ENCODE results near the gene ADAMTS9.
A peak's percentile ranks its signal among the peaks of the same experiment; 100 is the strongest.

ADAMTS9 gene

DNA sequence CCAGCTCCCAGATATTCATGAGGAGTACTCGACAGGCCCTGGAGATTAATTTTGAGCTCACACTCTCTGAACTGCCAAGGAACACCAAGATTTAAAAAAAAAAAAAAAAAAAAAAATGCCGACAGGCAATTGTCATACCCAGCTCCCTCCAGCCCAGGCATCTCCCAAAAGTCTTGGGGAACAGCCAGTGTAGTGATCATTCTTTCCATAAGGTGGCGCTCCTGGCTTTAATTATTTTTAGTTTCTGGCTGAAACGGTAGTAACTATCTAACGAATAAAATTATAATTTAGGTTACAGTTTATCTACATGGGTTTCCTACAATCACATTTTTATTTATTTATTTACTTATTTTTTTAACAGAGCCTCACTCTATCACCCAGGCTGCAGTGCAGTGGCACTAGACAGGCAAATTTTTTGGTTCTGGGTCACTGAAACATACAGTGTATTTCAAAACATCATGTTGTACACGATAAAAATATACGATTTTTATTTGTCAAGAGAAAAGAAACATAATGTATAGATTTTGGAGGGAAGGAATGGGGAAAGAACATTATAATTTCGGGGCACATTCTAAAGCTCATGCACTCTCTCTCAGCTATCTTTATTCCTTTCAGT, 157.3 kb downstream of the ADAMTS9 start:
- DNase-seq, result peak; percentile 73

DNA sequence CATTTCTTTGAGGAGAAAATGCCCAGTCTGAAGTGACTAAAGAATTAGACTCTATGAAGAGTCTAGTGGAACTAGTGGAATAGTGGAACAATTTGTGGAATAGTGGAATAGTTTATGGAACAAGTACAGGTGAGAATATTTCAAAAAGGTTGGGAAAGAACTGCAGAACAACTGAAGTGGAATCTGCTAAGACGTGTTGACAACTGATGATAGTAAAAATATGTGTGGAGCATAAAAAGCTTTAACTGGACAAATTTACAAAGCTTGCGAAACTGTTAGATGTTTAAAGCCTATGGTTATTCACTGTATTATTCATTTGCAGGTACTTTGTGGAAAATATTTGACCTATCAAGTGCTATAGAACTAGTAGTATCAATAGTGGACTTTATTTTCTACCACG, 164.5 kb downstream of the ADAMTS9 start:
- no peak for DNase-seq

DNA sequence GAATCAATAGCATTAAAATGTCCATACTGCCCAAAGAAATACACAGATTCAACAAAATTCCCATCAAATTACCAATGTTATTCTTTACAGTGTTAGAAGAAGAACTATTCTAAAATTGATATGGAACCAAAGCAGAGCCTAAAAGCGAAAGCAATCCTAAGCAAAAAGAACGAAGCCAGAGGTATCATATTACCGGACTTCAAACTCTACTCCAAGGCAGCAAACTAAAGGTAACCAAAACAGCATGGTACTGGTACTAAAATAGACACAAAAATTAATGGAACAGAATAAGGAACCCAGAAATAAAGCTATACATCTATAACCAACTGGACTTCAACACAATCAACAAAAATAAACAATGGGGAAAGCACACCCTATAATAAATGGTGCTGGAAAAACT, 167.5 kb downstream of the ADAMTS9 start:
- DNase-seq, result no peak

DNA sequence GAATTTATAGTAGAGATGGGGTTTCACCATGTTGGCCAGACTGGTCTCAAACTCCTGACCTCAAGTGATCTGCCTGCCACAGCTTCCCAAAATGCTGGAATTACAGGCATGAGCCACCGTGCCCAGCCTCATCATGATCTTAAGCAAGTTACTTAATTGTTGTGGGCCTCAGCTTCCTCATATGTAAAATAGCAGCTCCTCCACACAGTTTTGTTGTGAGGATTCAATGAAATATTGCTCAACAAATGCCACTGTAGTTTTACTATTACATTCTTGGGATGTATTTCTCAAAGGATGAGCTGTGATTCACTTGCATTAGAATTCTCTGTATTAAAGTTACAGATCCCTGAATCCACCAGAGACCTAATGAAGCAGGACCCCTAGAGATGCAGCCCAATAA, 168.8 kb downstream of the ADAMTS9 start:
- DNase-seq, result no peak

DNA sequence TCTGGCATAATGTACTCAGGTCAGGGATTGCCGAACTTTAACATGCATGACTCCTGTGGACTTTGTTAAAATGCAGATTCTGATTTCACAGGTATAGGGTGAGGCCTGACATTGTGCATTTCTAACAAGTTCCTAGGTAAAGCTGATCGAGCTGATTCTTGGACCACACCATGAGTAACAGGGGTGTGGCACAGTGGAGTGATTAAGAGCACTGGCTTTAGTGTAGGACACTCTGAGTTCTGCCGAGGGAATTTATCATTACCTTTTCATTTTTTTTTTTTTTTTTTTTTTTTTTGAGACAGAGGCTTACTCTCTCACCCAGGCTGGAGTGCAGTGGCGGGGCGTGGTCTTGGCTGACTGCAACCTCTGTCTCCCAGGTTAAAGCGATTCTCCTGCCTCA, 169.3 kb downstream of the ADAMTS9 start:
- no peak for DNase-seq

DNA sequence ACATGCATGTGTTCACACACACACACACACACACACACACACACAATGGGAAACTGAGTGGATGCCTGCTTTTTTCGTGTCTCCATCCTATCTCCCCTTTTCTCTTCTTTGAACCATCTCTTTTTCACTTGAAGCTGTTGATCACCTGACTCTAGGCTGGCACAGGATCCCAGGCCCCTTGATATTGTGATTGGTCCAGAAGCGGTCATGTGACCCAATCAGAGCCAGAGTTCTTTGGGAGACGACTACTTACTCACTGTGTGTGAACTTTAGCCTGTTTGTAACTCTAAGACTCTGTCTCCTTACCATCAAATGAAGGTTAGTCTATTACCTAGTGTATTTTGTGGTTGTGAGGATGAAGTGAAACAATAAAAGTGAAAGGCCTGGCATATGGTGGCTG, 172.9 kb downstream of the ADAMTS9 start:
- DNase-seq, result no peak

DNA sequence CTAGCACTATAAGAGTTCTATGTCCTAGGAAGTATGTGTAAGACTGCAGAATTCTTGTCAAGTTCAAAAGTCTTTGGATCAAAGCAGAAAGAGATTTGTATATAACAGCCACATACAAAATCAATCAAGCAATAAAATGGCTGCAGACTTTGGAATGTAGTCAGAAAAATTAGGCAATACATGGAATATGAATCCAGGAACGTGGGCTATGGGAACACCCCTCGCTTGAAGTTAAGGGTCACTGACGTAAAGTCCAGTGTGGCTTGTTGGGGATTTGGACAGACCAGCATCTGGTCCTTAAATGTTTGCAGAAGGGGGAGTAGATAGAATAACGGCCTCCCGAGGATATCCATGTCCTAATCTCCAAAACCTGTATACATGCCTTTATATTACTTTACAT, 178.6 kb downstream of the ADAMTS9 start:
- DNase-seq, result no peak

DNA sequence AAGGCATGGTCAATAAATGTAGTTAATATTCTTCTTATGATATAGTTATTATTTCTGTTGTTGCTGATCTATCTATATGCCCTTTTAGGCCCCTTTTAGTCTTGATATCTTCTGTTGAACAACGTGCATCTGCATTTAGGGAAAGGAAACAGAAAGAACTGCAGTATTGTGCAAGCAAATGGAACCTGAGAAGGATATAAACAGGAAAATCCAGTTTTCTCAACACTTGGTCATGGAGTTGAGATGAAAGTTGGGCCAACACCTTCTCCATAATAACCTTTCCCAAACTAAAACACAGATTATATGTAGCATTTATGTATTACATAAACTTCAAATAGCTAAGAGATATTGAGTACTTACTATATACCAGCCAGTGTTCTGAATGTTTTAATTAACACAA, 179.7 kb downstream of the ADAMTS9 start:
- DNase-seq, result no peak

DNA sequence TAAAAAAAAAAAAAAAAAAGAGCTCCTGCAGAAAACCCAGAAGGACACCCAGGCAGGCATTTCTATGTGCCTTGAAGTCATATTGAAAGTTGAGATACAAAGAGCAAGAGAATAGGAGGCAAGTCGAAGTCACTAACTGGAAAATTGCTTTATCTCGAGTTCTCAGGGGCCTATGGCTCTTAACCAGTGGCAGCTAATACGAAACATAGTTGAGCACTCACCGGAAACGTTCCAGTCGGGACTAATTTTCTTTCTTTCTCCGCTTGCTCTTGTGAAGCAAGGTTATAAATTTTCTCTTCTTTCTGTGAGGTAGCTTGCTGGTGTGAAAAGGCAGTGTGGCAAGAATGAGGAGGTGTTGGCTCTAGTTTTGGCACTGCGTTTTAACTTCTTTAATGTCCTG, 181.5 kb downstream of the ADAMTS9 start:
- no peak for DNase-seq

DNA sequence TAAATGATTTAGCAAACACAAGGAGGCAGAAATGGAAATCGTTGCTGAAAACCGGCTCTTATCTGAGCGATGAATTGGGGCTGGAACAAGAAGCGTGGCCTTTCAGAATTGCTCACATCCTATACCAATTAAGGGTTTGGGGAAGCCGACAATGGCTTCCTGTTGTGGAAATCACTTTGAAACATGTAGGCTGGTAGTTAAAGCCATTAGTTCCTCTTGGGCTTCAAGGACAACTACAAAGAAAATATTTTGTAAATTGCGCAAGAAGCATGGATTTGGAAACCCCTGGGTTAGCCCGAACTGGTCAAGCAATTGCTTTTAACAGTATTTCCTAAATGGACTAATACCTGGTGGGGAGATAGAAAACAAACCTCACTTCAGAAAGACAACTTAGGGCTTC, 182.4 kb downstream of the ADAMTS9 start:
- DNase-seq, result peak; percentile 18

DNA sequence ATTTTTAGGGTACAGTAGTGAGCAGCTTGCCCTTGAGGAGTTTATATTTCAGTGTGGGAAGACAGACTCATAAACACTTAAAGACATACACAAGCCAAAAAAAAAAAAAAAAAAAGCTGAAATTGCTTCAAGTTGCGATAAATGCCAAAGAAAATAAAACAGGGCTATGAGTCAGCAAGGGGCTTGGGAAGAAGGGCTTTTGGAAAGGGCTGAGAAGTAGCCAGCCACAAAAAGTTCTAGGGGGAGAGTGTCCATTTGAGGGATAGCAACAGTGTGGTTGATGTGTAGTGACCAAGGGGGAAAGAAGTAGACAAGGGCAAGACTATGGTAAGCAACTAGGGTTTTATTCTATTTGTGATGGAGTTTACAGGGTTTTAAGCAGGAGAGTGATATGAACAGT, 185.5 kb downstream of the ADAMTS9 start:
- DNase-seq, result no peak

DNA sequence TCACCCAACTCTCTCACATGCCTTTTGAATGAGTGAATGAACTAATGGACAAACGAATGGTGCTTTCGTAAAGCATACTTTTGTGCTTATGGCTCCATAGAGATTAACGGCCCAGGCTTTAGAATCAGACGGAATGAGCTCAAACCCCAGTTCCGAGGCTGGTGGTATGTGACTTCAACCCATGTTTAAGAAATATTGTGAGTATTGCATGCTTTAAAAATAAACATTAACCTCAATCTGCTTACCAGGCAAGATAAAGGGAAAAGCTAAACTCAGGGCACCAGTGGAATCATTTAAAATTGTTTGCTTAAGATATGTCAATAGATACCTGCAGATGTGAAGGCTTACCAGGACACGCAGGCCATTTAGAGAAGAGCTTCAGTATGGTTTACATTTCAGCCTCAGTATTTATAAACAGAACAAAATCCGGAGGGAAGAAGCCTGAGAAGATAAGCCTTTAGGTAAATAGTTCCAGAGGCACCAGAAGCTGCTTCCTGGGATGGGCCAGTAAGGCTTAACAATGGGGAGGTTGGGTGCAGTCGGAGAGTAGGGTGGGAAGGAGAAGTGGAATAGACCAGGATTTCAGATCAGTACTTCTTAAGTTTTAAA, 186.4 kb downstream of the ADAMTS9 start:
- no peak for DNase-seq

DNA sequence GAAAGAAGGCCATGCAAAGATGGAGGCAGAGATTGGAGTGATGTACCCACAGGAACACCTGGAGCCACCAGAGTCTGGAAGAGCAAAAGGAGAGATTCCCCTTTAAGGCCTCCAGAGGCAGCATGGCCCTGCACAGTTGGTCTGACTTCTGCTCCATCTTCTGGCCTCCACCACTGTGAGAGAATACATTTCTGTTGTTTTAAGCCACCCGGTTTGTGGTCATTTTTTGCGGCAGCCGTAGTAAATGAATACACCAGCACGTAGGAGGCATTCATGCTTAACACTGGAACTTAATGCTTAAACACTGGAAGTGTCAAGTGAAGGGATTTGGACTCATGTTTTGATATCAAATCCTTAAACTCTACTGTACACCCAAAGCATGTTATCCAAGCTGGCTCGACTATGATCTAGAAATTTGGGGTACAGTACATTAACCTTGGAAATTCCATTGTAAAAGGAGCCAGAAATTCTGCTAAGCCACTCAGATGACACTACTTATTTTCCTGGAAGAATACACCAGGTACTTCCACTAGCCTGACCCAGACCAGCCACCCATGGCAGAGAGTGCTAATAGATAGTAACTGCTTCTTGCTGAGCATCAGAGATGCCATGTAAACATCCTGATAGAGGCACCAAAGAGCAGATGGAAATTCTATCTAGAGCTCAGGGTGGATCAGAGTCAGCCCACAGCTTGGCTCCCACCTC, 190.9 kb downstream of the ADAMTS9 start:
- DNase-seq, result no peak

DNA sequence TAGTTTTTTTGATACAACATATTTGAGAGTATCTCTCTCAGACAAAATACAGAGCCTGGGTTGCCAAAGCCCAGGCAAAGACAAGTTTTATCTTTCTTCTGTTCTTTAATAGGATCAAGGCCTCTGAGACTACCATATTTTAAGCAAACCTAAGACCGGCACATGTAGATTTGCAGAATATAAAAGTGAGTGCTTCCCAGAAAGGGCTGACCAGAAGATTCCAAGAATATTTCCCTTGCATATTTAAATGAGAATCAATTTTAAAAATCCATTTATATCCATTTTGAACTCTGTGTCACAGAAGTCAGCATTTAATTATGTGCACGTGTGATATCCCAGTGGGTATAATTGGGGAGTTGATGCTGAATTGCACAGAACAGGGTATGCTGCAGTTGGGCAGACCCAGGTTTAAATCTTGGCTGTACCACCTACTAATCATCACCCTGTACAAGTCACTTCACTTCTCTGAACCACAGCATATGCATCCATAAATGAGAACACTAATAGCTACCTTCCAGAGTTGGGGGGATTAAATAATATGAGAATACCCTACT, 191.9 kb downstream of the ADAMTS9 start:
- no peak for DNase-seq

DNA sequence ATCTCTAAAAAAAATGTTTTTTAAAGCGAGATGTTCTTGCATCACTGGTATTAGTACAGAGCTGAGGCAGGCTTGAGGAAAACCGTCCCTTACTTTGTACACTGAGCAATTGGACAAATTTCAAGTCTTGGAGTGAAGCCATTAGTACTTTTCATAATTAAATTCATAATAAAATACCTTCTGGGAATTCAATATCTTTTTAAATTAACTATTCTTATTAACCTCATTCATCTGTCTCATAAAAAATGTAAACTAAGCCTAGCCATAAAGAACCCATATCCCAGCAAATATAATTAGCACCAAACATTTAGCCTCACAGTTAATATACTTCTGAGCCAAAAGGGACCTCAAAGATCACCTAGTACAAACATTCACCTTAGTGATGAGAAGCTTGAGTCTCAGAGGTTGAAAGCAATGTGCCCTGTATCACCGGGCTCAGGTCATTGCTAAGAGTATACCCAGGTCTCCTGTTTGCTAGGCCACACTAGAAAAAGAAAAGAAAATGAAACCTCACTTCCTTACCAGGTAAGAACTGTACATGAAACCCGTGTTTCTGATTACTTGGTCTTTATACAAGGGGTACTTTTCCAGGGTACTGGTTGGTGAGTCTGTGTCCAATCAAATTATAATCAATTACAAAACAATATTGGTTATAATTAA, 192.5 kb downstream of the ADAMTS9 start:
- no peak for DNase-seq

DNA sequence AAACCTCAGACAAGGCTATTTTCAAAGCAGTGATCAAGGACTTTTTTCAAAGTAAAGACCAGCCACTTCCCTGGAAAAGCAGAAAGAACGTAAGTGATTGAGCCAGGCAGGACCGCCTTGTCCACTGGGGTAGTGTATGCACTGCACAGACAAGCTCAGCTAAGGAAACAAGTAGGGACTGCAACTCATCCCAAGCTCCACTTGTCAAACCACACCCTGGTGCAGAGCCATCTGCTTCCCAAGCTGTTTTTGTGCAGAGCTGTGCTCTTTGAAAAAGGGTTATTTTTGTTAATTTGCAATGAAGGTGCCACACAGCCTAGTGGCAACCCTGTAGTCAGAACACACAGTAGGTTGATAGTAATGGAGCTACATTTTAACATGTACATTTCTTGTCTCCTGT, 193.3 kb downstream of the ADAMTS9 start:
- no peak for DNase-seq

DNA sequence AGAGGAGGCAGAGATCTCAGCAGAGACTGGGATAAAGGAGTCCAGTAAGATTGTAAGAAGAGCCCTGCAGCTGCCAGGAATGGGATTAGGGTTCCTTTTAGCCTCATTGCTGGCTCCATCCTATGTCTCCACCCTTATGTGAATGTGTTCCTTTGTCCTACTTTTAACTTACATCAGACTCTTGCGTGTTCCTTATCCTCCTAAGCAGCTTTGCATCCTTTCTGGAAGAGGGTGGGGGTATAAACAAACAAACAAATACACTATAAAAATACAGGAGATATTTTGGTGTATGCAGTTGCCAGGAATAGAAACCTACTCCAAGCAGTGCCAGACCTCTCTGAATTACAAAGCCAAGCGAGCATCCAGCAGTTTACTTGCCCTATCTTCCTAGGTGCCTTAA, 194.7 kb downstream of the ADAMTS9 start:
- DNase-seq, result no peak

DNA sequence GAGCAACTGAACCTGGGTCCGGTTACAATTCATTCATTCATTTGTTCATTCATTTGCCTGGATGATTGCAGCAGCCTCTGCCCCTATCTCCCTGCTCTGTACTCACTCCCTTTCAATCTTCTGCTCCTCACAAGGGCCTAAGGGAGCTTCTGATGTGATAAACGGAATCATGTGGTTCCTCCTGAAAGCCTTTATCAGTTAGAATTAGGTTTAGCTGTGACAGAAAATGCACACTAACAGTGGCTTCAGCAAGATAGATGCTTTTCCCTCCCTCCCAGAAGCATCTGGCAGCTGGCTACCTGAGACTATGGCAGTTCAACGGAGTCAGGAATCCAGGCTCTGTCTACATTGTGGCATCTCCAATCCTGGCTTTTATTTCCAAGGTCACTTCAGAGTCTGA, 196.0 kb downstream of the ADAMTS9 start:
- DNase-seq, result peak; percentile 5

DNA sequence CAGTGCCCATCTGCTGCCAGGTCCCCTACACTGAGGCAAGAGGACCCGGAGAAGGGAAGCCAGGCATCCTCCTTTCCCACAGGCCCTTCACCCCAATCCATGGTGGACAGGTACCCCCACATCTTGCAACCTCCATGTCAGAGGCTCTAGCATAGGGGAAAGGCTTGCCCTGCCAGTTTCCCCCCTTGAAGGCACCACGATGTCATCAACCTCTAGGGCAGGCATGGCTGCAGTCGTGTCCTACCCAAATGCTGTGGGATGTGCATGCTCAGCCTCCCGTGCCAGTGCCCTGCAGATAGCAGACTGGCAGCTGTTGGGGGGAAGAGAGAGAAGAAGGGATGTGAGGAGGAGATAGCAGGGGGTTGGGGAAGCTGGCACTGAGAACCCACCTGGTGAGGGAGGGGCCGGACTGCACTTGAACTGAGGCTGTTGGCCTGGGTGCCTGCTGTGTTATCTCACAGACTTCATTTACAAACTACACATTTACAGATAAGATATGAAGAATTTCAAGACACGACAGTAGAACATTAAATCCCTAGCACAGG, 197.5 kb downstream of the ADAMTS9 start:
- peak; percentile 53 for DNase-seq

DNA sequence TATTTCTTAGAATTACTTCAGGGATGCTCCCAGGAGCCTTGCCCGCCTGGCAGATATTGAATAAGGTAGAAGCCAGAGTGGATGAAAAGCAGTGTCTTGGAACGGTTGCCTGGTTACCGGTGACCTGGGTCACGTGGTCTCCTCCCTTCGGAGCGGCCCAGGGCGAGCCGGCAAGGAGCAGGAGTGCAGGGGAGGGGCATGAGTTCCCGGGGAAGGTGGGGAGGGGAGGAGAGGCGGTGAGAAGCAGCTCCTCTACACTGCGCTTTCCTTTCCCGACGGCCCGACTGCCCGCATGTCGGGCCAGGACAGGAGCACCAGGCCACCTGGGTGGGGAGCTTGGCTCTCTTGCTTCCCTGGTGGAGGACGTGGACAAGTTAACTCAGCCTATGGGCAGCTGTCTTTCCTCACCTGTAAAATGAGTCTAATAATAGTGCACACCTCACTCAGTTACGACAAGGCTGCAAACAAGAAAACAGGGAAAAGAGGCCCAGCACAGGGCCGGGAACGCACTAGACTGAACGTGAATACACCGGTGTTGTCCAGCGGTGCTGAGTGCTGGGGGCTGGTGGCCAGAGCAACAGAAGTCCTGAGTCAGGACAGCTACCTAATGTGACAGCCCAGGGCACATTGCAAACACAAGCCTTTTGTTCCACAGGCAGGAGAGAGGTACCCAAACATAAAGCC, 198.3 kb downstream of the ADAMTS9 start:
- no peak for DNase-seq

DNA sequence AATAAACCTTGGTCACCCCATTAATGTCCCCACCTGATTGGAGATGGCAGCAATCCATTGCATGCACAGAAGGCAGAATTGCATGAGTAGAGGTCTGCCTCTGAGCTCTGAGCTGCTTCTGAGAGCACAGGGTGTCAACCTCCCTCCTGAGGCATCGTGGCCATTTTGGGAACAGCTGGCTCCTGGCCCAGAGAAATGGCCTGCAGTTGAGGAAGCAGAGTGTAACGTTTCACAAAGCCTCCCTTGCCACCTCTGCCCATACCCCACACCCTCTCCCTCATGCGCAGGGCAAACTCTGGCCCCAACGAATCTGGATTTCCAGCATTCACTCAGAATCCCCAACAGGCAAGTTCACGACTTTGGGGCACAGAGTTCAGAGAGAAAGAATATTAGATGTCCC, 198.9 kb downstream of the ADAMTS9 start:
- DNase-seq, result no peak

DNA sequence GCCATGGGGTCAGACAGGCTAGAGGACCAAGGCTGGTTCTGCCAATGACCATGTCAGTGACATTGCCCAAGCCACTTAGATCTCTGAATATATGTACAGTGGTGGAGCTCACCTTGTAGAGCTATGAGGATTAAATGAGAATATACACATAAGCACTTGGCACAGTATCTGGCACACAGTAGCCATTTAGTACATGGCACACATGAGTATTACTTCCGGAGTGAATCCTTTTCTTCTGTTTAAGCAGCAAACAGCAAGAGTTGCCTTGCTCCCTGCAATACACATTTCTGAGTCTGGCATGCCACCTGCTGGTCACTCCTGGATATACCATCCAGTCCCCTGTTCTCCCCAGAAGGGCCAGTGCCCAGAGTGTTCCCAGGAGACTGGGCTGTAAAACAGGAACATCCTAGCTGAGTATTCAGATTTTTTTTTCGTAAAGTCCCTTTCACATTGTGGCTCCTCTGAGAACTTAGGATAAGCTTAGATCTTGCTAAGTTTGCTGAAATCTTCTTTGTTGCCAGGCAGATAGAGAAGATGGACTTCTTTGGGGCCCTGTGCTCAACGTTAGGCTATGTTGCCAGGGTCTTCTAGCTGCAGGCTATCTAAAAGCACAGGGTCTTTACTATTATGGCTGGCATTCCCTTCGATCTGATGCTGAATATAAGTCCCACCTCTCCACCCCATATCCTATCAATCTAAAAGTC, 203.4 kb downstream of the ADAMTS9 start:
- DNase-seq, result peak; percentile 78

All from hematopoietic multipotent progenitor cell treated with erythropoietin and hydrocortisone succinate and interleukin-3 and kit ligand, for 4 days (in vitro differentiated cells).